Testis (tissue), 2 donors: ENCODE data around the gene SHB.

Experiments used
- CTCF ChIP-seq, 3 experiments: fragments of 450-650 bp in 2 of 3; fragments of 200-600 bp in 1 of 3; sonication (generic) in 1 of 3; IDR thresholded peaks; one replicate each; pipeline ENCODE4 v1.5.1; 2016 to 2019; ENCODE audit warnings: antibody characterized with exemption in 3 of 3, mild to moderate bottlenecking in 2 of 3, moderate library complexity in 1 of 3
- POLR2A ChIP-seq: fragments of 450-650 bp; IDR thresholded peaks from one replicate; pipeline ENCODE4 v1.6.1; 2017; ENCODE audit warnings: antibody characterized with exemption, mild to moderate bottlenecking, moderate library complexity

GRCh38 chr9:38041564-38042243, 27.3 kb downstream of the SHB start:
- no peak for TF ChIP-seq CTCF (IDR thresholded peaks at IDR 0.05)
- no peak for TF ChIP-seq POLR2A
